Measurements from ENCODE around the gene IER5L.

DNA sequence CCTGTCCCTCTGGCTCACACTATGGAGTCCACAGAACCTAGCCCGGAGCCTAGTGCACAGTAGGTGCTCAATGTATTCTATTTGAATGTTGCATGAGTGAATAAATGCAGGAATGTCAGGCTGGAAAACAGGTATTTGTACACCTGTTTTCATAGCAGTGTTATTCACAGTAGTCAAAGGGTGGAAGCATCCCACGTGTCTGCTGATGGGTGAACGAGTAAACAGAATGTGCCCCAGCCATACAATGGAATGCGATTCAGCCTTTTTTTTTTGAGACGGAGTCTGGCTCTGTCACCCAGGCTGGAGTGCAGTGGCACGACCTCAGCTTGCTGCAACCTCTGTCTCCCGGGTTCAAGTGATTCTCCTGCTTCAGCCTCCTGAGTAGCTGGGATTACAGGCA is 31.5 kb upstream of the IER5L start:
- TF ChIP-seq, protein P1, sequence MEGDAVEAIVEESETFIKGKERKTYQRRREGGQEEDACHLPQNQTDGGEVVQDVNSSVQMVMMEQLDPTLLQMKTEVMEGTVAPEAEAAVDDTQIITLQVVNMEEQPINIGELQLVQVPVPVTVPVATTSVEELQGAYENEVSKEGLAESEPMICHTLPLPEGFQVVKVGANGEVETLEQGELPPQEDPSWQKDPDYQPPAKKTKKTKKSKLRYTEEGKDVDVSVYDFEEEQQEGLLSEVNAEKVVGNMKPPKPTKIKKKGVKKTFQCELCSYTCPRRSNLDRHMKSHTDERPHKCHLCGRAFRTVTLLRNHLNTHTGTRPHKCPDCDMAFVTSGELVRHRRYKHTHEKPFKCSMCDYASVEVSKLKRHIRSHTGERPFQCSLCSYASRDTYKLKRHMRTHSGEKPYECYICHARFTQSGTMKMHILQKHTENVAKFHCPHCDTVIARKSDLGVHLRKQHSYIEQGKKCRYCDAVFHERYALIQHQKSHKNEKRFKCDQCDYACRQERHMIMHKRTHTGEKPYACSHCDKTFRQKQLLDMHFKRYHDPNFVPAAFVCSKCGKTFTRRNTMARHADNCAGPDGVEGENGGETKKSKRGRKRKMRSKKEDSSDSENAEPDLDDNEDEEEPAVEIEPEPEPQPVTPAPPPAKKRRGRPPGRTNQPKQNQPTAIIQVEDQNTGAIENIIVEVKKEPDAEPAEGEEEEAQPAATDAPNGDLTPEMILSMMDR (IDR thresholded peaks at IDR 0.05; ENCODE audit: low read length), result no peak
- no peak for TF ChIP-seq EZH2 (IDR thresholded peaks at IDR 0.05; ENCODE audit: borderline replicate concordance, low read length)
